Measurements from ENCODE around the gene FURIN. TPM values are rescaled to one million over a fixed set of nuclear protein-coding genes. Genes with fewer than 3 reads are reported as not detected.

The FURIN gene
- 36.2 and 71.3 TPM in 2 replicates for total RNA-seq

DNA sequence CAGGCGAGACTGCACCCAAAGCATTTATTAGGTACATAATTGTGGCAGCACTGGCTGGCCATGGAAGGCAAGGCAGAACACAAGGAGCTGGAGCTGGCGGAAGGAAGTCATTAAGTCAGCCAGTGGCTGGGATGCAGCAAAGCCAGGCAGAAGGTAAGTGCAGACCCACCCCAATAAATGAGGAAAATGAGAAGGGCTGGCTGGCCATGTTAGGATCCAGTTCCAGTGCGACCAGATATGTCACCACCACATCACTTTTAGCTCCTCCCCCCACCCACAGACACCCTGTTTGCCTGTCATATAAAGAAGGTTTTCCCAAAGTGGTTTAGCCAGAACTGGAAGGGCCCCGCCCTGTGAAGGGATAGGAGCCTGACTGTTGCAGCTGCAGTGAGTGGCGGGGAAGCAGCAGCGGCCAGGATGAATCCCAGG is at the start of gene FURIN:
Gene FURIN, plus strand, starts transcription at position 328 of the 429 bp plus-strand sequence. CDS start 7,153 bp downstream, outside the sequence.

DNA sequence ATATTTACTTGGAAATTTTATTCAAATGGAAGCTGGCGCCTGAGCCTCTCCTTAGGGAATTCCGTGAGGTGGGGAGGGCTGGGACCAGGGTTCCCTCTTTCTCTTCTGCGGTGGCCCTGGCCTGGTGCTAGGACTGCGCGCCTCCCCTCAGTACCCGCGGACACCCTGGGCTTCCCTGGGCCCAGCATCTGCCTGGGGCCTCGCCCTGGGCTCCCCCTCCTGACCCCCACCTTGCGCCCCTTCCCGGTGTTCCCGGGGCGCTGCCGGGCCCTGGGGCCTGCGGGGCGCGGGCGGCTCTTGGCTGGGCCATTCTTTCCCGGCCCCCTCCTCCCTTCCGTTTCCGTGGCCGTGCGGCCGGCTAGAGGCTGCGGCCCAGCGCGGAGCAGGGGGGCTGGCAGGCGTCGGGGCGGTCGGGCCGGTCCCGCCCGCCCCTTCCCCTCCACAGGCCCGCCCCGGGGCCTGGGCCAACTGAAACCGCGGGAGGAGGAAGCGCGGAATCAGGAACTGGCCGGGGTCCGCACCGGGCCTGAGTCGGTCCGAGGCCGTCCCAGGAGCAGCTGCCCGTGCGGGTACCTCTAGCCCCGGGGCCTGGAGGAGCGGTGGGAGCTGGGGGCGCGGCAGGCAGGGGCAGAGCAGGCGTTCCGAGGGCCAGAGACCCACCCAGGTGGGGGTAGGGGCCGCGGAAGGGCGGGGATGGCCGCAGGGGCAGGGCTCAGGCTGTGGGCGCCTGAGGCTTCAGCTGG is 15.8 kb downstream of the FURIN start, which contains the start of gene FES:
Gene FES, plus strand, starts transcription at position 529 of the 743 bp plus-strand sequence. CDS start 542 bp downstream, outside the sequence.

DNA sequence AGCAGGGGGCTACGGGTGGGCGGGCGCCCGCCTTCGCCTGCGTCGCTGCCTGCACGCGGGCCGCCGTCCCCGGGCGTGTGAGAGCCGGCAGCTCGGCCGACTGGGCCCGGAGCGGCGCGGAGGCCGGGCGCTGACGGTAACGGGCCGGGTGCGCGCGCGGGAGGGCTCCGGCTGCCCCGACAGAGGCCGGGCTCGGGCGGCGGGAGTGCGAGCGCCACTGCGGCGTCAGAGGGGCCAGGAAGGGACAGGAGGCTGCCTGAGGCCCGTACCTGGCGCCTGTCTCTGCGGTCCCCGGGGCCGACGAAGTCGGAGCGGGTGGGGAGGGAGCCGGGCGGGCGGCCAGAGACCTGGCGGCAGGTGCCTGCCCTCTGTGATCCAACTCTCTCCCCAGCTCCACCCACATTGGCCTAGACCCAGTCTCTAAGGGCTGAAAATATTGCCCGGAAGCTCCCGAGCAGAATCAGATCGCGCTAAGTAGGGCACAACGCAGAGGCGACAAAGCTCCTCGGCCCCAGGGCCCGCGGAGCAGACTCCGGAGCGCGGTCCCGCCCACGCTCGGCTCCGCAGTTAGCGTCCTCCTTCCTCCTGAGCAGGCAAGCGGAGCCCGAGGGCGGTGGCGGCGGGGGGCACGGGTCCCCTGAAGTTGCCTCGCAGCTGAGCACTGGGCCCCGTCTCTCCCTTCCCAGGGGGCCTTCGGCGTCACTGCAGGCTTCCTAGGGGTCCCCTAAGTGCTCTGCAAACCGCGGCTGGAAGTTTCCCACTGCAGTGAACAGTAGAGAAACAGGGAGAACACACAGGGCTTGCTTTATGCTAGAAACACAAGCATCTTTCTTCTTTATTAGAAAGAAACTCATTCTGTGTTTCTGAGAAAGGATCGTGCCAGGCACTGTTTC is 34.7 kb downstream of the FURIN start, which contains the start of gene MAN2A2:
Gene MAN2A2, plus strand, starts transcription at position 463 of the 893 bp plus-strand sequence. CDS start 906 bp downstream, outside the sequence.

DNA sequence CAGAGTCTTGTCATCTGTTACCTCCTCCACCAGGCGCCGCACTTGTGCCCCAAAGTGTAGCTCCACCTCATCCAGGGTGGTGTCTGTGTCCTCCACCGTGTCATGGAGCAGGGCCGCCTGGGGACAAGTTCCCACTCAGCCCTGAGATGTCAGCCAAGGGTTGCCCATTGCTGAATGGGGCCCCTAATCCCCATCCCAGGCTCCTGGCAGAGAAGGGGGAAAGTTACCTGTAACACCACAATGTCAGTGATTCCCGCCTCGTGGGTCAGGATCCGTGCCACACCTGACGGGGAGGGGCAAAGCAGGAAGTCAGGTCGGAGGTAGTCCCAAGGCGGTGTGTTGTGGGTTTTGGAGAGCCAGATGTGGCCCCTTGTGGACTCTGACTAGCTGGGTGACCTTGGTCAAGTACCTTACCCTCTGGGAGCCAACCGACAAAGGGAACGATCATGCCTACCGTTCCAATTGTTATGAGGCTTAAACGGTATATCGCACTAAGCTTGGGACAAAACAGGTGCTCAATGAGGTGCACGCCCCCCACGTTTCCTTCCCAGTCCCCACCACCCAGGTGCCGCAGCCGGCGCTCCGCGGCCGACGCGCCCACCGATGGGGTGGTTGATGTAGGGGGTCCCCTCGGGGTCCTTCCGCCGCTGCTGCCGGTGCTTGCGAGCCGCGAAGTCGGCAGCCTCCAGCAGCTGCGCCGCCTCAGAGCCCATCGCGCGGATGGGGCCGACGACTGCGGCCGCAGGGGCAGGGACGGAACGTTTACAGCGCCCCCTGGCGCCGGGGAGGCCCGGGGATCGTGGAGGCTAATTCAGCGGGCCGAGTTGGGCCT is 63.7 kb downstream of the FURIN start, which contains the start of gene HDDC3:
Gene HDDC3, minus strand, starts transcription at position 722 of the 832 bp plus-strand sequence. Its CDS starts 9 bp downstream, at position 713.

Other genes with a start within 250 kb of the FURIN start
- gene BLM, start 151.2 kb upstream of the FURIN start, total RNA-seq, result 0.85 and 1.2 TPM in 2 replicates
- 3.2 and 7.0 TPM in 2 replicates for gene FES, start 15.9 kb downstream of the FURIN start, total RNA-seq
- gene MAN2A2, start 34.7 kb downstream of the FURIN start, total RNA-seq, result 16.0 and 16.4 TPM in 2 replicates
- gene HDDC3, start 64.0 kb downstream of the FURIN start, total RNA-seq, result 19.3 and 26.6 TPM in 2 replicates
- 50.3 and 93.3 TPM in 2 replicates for gene UNC45A, start 66.7 kb downstream of the FURIN start, total RNA-seq
- 14.2 and 17.5 TPM in 2 replicates for gene RCCD1, start 86.3 kb downstream of the FURIN start, total RNA-seq
- gene PRC1, start 125.9 kb downstream of the FURIN start, total RNA-seq, result 8.1 and 23.9 TPM in 2 replicates
- 12.4 and 13.0 TPM in 2 replicates for gene VPS33B, start 154.0 kb downstream of the FURIN start, total RNA-seq
- under 0.01 and 0.24 TPM in 2 replicates for gene SV2B, start 231.7 kb downstream of the FURIN start, total RNA-seq